HG02642 (cell line): ENCODE results near the gene NRXN3.
"Not testable (repeated sequence)": the region's sequence is repeated elsewhere in the genome, so short reads cannot be mapped to it uniquely, and the experiment has no call there.

Experiments used
- ATAC-seq: cut with Tn5 transposase; IDR thresholded peaks from one replicate; pipeline ENCODE4 v1.9.1; 2021; ENCODE audit warnings: mild to moderate bottlenecking; ENCODE audit not compliant: unreplicated experiment, poor library complexity

The NRXN3 gene

DNA sequence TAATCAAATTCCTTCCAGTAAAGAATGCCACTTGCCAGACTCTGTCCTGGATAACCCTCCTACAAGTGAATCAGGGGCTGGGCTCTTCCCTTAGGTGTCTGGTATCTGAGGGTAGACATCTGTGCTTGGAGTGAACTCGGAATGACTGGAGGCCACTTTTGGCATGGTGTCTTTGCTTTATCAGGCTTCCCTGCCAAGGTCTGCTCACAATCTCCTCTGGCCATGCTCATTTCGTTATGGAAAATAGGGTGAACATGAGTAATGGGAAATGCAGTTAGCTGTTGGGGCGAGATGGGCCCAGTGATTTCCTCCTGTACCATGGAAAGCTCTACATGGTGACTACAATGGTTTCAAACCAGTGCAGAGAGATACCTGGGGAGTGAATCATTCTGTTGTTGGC lies 212.9 kb downstream of the NRXN3 start:
- ATAC-seq: no peak

DNA sequence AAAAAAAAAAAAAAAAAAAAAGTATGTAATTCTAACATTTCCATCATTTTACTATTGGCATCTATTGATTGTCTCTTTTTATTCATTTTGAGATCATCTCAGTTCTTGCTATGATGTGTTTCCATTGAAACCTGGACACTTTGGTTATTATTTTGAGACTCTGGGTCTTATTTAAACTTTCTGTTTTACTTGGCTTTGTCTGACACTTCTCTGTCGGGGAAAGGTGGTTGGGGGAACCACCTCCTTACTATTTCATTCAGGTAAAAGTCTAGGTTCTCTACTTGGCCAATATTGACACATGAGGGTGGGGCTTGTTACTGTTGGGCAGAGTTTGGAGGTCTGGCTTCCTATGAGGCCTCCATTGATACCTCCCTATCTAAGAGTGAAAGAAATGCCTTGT lies 228.0 kb downstream of the NRXN3 start:
- ATAC-seq: no peak

DNA sequence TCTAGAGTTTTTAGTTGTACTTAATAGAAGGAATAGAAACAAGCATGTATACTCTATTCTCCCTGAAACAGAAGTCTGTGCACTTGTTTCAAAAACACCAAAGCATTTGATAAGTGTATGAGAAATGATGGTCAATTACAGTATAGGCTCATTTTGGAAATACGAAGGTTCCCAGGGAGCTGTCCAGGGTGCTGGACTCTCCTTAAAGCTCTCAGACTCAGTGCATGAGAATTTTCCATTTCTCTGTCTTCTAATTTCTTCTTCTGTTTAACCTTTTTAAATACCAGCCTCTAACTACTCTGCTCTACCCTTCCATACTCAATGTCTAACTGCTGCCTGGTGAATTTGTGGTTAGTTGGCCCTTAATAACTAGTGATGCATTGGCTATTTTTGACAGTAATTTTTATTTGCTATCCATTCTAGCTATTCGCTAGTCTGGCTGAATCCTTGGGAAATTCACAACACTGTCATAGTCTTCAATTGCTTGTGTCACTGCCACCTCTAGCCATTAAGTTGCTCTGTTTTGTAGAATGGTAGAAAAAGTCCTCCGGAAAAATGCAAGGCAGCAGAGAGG lies 229.2 kb downstream of the NRXN3 start:
- no peak for ATAC-seq

DNA sequence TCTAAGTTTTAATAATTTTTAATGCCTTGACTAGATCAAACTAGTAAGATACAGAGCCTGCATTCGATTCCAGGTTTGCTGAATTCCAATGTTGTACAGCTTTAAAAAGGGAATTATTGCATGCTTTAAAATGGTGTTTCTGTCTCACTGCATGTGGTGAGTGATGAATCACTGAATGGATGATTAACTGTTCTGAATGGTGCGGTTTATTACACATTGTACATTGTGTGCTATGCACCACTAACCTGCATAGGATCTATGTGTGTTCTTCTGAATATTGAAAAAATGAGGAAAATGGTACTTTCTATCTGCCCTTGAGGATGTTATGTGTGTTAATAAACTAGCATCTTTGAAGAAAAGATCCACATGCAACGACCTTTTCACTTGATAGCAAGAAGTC lies 231.7 kb downstream of the NRXN3 start:
- ATAC-seq: no peak

DNA sequence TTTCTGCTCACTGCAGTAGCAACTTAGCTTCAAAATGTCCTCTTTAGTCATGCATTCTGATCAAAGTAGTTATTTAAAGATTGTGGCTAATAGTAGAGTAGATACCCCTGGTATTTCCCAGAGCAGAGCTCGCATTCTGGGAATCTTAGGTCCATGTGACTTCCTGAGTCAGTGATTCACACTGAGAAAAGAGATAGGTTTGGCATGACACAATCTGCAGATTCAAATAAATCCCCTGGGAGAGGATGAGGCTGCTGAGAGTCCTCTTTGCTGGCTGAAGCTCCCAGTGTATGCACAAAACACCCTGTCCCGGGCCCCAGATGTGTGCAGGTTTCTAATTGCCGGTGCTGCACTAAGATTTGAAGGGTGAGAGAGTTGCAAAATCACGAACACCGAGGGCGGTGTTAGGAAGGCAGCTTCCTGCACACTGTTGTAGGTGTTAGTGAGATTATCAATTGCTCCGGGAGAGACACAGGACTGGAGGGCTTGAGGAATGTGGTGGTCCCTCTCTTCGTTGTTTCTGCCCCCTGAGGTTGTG lies 233.2 kb downstream of the NRXN3 start:
- peak; percentile 80 for ATAC-seq

DNA sequence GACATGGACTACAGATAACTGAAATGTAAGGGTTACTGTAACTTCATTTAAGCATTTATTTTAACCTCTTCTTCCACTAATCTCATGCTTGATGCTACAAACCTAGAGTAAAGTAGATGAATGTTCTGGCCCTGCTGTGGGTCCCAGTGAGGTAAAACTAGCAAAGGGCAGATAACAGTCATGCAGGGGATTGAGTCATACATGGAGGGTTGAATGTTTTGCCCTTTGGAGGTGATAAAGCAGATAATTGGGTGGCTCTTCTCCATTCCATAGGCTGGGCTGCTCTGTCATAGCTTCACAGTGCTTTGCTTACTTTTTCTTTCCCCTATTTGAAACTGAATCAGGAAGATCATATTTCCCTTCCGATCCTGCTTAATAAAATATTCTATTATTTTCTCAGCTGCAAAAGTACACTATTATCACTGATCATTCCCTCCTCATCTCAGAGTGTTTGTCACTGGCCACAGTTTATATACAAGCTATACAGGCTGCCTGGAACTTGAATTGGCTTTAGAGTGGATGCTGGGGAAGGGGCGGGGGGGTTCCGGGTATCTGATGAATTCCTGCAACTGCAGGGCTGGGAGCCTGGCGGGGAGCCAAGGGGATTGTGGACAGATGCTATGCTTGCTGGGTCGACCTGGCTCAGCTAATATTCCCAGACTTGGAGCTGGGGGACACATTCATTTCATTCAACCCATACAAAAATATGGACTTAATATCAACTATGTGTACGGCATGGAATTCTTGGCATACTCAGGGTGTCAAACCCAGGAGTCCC lies 235.1 kb downstream of the NRXN3 start:
- ATAC-seq: no peak

DNA sequence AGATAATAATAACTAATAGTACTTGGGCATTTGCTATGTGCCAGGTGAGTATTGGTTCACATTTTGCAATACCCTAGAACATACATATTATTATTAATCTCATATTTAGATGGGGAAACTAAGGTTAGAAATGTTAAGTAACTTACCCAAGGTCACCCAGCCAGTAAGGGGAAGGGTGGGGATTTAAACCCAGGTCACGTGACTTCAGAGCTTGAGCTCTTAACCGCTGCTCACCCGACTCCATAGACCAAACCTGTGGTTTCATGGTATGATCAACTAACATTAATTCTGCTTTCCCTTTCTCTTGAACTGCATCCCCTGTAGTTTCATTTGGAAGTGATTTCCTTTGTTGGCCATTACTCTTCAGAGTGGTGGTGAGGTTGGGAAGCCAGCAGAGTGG lies 242.3 kb downstream of the NRXN3 start:
- no peak for ATAC-seq

DNA sequence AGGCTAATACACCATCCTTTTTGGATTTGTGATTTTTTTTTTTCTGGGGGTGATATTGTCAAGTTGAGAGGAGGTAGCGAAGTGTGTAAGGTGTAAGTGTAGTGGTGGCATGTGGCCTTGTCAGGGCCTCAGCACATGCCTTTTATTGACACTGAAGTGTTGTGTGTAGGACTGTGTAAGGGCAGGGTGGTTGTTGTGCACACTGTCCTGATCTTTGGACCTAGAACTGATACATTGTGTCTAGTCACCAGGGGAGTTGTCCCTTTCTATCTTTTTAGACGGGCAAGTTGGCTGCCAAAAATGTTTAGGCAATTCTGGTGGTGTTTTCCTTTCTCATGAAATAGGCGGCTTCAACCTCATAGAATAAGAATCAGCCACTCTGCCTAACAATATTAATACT lies 244.0 kb downstream of the NRXN3 start:
- no peak for ATAC-seq

DNA sequence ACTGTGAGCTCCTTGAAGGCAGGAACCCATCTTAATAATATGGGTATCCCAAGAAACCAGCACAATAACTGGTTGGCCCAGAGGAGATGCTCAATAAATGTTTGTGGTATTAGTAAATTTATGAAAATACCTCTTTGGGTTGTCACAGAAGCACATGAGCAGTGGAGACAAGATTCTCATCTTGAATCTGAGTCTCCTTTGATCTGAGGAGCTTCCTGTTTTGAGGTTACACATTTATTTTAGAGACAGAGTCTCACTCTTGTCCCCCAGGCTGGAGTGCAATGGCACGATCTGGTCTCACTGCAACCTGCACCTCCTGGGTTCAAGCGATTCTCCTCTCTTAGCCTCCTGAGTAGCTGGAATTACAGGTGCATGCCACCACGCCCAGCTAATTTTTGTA lies 247.4 kb downstream of the NRXN3 start:
- no peak for ATAC-seq

DNA sequence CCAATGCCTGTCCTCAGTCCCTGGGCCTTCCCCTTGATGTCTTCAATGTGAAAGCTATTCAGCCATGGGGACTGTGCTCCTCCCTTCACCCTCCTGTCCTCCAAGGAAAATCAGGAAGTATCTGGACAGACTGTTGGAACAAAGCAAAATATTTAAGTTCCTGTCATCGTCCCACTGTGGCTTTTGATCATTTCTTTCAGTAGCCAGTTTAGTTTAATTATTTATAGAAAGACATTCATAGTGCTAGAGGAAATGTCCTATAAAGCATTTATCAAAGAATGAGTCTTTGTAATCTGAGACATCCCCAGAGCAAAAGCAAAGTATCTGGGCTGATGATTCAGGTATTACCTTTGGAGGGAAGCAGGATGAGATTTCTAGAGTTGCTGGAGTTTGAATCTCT lies 254.1 kb downstream of the NRXN3 start:
- ATAC-seq: no peak

DNA sequence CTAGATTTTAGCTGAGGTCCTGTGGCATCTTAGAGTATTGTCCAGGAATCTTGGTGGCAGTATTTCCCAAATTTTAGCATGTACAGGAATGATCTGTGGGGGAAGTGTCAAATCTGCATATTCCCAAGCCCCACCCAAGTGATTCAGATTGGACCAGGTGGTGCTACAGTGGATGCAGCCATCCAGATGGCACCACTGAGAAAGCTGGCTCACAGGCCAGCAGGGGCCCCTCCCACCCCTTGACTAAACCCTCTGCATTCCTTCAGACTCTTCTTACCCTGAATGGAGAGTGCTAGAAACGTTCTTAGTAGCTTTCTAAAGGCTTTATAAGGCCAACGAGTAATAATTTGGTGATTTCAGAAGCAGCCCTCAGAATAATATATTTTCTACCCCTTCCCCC lies 255.2 kb downstream of the NRXN3 start:
- no peak for ATAC-seq

DNA sequence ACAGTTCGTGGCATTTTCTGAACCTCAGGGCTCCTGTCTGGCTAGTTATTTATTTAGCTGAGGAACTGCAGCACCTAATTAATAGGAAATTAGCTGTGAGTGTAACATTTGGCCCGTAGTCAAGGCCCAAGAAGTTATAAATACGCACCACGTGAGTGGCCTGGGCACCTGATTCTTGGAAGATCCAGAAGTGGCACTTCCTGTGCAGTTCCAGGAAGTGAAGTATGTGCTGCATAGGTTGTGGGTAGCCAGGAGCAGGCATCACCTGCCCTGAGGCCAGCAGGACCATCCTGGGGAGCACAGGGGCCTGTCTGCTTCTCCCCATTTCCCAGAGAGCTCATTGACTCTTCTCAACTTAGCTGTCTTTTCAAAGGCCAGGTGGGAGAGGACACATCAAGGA lies 255.6 kb downstream of the NRXN3 start:
- ATAC-seq: no peak

DNA sequence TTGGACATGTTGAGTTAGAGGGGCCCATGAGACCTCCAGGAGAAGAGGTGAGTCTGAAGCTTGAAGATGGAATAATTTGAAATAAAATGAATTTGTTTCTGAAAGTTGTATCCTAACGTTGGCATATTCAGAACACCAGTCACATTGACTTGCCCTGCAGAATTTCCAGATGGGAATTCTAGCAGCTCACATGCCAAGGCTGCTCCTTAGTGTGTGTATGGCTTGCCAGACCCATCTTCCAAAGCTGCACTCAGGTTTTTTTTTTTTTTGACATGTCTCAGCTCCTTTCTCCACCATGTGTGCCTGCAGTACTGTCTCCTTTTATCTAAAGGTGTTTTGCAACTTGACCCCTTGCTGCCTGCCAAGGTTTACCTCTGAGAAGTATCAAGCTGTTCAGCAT lies 261.9 kb downstream of the NRXN3 start:
- ATAC-seq: no peak

DNA sequence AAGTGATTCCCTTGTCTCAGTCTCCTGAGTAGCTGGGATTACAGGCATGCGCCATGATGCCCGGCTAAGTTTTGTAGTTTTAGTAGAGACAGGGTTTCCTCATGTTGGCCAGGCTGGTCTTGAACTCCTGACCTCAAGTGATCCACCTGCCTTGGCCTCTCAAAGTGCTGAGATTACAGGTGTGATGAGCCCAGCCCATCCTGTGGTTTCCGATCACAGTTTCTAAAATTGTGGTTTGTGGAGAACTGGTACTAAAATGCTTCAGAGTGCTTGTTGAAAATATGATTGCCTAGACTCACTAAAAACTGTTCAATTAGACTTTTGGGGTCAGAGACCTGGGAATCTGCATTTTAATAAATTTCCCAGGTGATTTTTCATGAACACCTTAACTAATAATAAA lies 267.3 kb downstream of the NRXN3 start:
- ATAC-seq: not testable (repeated sequence)

DNA sequence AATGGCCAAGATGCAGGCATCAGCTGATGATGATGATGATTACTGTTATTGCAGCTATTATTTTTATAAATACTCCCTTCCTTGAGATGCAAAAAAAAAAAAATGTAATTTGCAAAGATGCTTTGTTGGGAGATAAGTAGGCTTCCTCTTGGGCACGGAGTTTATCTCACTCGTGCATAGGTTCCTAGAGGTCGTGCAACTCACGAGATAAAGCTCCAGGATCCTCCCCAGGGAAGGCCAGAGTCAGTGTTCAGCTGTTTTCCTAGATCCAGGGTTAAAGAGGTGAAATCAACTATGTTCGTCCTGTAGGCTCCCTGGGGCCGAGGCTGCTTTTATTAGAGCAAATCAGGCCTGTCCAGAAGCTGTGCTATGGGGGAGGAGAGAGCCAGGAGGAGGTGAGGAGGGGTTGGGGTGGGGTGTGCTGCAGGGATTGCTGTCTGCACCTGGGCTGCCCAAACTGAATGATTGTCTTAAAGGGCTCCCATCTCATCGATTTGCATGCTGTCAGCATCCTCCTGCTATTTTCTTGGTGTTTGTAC lies 270.3 kb downstream of the NRXN3 start:
- no peak for ATAC-seq

DNA sequence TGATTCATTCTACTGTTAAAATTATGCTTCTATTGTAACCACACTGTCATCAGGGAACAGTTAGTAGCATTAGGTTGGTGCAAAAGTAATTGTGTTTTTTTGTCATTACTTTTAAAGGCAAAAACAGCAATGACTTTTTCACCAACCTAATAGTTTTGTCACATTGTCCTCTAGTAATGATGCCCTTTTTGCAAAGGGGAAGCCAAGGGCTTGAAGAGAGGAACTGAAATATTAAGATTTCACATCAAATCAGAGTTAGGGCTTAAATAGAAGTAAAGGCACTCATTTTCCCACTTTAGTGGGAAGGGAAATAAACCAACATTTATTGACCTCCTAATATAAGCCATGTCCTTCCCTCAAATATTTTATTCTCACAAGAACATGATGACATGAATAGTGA lies 273.7 kb downstream of the NRXN3 start:
- ATAC-seq: no peak

DNA sequence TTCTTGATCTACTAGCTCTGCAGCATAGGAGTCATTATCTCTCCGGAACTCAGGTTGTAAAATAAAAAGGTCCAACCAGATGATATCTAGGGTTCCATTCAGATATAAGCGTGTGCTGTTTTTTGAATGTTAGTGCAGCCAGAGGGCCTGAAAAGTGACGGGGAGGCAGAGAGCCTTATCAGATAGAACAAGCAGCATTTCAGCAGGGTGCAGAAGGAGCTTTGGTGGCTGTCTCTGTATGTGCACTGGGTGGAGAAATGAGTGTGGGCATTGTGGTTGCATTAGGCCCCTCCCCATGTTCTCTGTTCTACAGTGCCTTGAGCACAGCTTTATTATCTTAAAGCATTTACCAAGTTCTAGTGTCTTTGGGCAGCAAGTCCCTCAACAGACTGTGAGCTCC lies 275.1 kb downstream of the NRXN3 start:
- no peak for ATAC-seq

DNA sequence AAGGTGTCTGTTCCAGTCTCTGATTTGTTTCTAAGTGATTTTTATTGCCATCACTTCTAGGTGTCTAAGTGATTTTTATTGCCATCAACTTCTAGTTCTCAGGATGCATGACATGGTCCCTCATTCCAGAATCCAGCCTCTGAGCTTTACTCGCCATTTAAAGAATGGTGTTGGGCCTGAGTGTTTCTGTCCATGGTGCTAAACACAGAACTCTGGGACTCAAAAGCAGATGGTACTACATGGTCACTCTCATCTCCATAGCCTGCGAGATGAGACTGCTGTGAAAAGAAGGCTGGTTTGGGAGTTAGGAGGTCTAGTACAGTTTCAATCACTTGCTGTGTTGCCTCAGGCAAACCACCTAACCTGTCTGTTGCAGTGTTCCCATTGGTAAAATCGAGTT lies 276.6 kb downstream of the NRXN3 start:
- ATAC-seq: no peak

DNA sequence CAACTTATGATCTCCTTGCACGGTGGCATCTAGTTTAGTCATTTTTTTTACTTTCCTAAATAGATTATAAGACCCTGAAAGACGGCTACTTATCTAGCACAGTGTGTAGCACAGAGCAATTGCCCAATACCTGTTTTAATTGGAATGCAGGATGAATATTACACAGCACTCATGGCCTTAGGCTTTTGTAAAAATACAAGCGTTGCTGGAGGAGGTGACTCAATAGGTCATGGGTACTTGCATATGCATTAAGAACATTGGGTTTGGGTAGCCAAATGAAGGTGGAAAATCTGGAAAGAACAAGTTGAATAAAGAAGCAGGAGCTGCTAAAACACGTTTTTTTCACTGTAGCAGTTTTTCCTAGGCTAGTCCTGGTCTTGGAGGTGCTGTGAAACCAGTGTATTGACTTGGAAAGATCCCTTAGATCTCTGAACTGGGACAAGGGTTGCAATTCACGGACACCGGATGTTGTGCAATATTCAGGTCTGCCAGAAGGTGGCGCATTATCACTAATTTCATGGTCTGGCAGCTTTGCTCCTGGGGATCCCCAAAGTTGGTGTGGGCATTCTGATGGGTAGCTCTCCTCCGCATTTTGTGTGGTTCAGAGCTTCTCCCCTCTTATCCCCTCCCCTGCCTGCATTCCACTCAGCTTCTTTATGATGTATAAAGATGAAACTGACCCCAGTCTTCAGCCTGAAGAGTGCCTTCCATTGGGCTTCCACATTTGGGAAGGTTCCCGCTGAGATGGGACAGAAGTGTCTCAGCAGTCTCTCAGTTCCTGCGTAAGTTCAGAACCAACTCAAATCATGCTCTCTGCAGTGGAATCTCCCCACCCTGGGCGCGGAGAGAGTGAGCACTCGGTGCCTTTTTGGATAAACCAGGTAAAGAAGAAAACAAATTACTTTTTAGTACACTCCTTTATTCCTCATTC lies 278.3 kb downstream of the NRXN3 start:
- peak; percentile 80 for ATAC-seq

DNA sequence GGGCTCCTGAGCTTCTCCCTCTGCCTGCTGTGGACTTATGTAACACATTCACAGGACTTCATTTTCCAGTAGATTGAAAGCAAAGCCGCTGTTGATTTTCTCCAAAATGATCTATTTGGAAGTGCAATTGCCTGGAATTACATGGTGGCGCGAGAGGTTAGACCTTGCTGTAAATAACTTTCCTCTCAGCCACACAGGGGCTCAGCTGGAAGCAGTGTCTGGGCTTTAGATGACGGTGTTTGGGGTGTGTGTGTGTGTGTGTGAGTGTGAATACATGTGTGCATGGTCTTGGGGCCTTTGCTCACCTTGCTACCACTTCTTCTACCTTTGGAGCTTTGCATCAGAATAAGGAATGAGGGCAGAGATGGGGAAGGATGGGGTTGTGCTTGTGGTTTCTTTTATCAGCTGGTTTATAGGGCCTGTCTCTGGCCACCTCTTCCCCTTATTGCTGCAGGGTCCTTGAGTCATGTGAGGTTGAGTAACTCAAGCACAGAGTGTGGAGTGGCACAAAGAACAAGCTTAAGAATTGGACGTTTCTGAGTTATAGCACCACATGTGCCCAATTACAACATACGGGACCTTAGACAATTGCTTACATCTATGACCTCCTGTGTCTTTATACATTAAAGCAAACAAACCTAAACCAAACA lies 280.6 kb downstream of the NRXN3 start:
- no peak for ATAC-seq
